CD4-positive, alpha-beta T cell treated with Interleukin-4 for 4 hours (primary cell): Measurements from ENCODE around the gene NRG2.

Experiments used
- DNase-seq: peaks from one replicate; pipeline ENCODE4 v3.0.0-alpha.2; 2020

NRG2 gene

GRCh38 chr5:139966856-139967255, 76.2 kb downstream of the NRG2 start:
- no peak for DNase-seq

- no peak for DNase-seq
Measured at GRCh38 chr5:139964994-139965565, 78.0 kb downstream of the NRG2 start.

GRCh38 chr5:139964266-139964993, 78.7 kb downstream of the NRG2 start:
- DNase-seq, result no peak

GRCh38 chr5:139962445-139962844, 80.7 kb downstream of the NRG2 start:
- no peak for DNase-seq

- DNase-seq, result no peak
Measured at GRCh38 chr5:139961435-139962157, 81.5 kb downstream of the NRG2 start.

- no peak for DNase-seq
Measured at GRCh38 chr5:139960723-139961383, 82.2 kb downstream of the NRG2 start.

GRCh38 chr5:139958432-139959148, 84.5 kb downstream of the NRG2 start:
- DNase-seq, result no peak

GRCh38 chr5:139956342-139956741, 86.8 kb downstream of the NRG2 start:
- DNase-seq, result no peak

GRCh38 chr5:139955616-139956273, 87.4 kb downstream of the NRG2 start:
- DNase-seq, result no peak

- DNase-seq, result no peak
Measured at GRCh38 chr5:139955053-139955605, 88.0 kb downstream of the NRG2 start.

GRCh38 chr5:139954462-139954861, 88.6 kb downstream of the NRG2 start:
- no peak for DNase-seq

GRCh38 chr5:139954022-139954421, 89.1 kb downstream of the NRG2 start:
- no peak for DNase-seq

- DNase-seq, result no peak
Measured at GRCh38 chr5:139952574-139952973, 90.5 kb downstream of the NRG2 start.

GRCh38 chr5:139951983-139952382, 91.1 kb downstream of the NRG2 start:
- no peak for DNase-seq

- DNase-seq, result no peak
Measured at GRCh38 chr5:139951296-139951924, 91.7 kb downstream of the NRG2 start.

- no peak for DNase-seq
Measured at GRCh38 chr5:139950436-139950835, 92.7 kb downstream of the NRG2 start.

GRCh38 chr5:139949710-139950109, 93.4 kb downstream of the NRG2 start:
- DNase-seq, result no peak

- DNase-seq, result no peak
Measured at GRCh38 chr5:139947727-139948126, 95.4 kb downstream of the NRG2 start.

GRCh38 chr5:139946440-139946839, 96.7 kb downstream of the NRG2 start:
- no peak for DNase-seq

GRCh38 chr5:139946006-139946405, 97.1 kb downstream of the NRG2 start:
- no peak for DNase-seq

GRCh38 chr5:139942243-139942642, 100.9 kb downstream of the NRG2 start:
- no peak for DNase-seq

GRCh38 chr5:139930406-139930805, 112.7 kb downstream of the NRG2 start:
- no peak for DNase-seq
